Endodermal cell (in vitro differentiated cells): ENCODE data around the gene C9orf78. TPM values are rescaled to one million over a fixed set of nuclear protein-coding genes. Genes with fewer than 3 reads are reported as not detected.

Source experiments
- DNase-seq: peaks from one replicate; pipeline ENCODE4 v3.0.0-alpha.2; 2017
- H3K27ac ChIP-seq: 2 replicates; pipeline ENCODE4 v1.5.1; 2013; ENCODE audit warnings: mild to moderate bottlenecking, low read depth, low read length, moderate library complexity
- H3K27me3 ChIP-seq: 2 replicates; pipeline ENCODE4 v1.6.1; 2013; ENCODE audit warnings: mild to moderate bottlenecking, low read length, moderate library complexity; ENCODE audit not compliant: insufficient read depth, control insufficient read depth, poor library complexity, severe bottlenecking
- H3K36me3 ChIP-seq: 2 replicates; pipeline ENCODE4 v1.7.0; 2013; ENCODE audit warnings: mild to moderate bottlenecking, low read length, moderate library complexity; ENCODE audit not compliant: control insufficient read depth, insufficient read depth
- H3K4me1 ChIP-seq: one replicate; pipeline ENCODE4 v1.7.0; 2013; ENCODE audit warnings: low read length; ENCODE audit not compliant: control insufficient read depth, insufficient read depth
- H3K4me3 ChIP-seq: 2 replicates; pipeline ENCODE4 v1.5.1; 2013; ENCODE audit warnings: mild to moderate bottlenecking, low read length, moderate library complexity
- H3K9ac ChIP-seq: 2 replicates; pipeline ENCODE4 v1.6.1; 2013; ENCODE audit warnings: mild to moderate bottlenecking, low read length, moderate library complexity; ENCODE audit not compliant: poor library complexity, severe bottlenecking; ENCODE audit errors: extremely low read depth
- H3K9me3 ChIP-seq: 2 replicates; pipeline ENCODE4 v1.6.1; 2013; ENCODE audit warnings: mild to moderate bottlenecking, low read length, moderate library complexity; ENCODE audit not compliant: control insufficient read depth
- H3K27ac Mint-ChIP-seq: 2 replicates; pipeline ENCODE4 v1.8.0; 2020; ENCODE audit warnings: mixed read lengths
- H3K27me3 Mint-ChIP-seq: 2 replicates; pipeline ENCODE4 v1.8.0; 2021; ENCODE audit warnings: mild to moderate bottlenecking, mixed read lengths; ENCODE audit not compliant: insufficient read depth
- H3K36me3 Mint-ChIP-seq: 2 replicates; pipeline ENCODE4 v1.8.0; 2020; ENCODE audit warnings: low read depth, mixed read lengths
- H3K4me1 Mint-ChIP-seq: 2 replicates; pipeline ENCODE4 v1.8.0; 2020; ENCODE audit warnings: mixed read lengths
- H3K4me3 Mint-ChIP-seq: 2 replicates; pipeline ENCODE4 v1.8.0; 2020; ENCODE audit warnings: mild to moderate bottlenecking, moderate library complexity, mixed read lengths
- H3K9me3 Mint-ChIP-seq: 2 replicates; pipeline ENCODE4 v1.8.0; 2020; ENCODE audit warnings: mild to moderate bottlenecking, mixed read lengths
- WGBS, 2 experiments: methylation state at CpG; one replicate each; pipeline versions ENCODE4 v1.1.5 to v1.1.7; 2013; ENCODE audit warnings: missing lambda C conversion rate in 2 of 2, mixed read lengths in 1 of 2; ENCODE audit not compliant: insufficient coverage in 1 of 2, insufficient read length in 1 of 2; 5-methylcytosine and 5-hydroxymethylcytosine counted together
- total RNA-seq, 2 donors: library from RNA; stranded (reverse); fragmentation: NEBNext Ultra II Directional in 1 of 2; extraction: Animal tissue kit (Norgen Biotek cat#: 25700) in 1 of 2; gene quantifications; 2 replicates in 1 of 2; 3 replicates in 1 of 2; pipeline ENCODE4 v1.2.1, GENCODE V29; 2021
- TF ChIP-seq, protein P1 (sequence below): fragments of 200-600 bp; sonication (generic); conservative IDR thresholded peaks from 2 replicates; pipeline ENCODE4 v1.5.0; 2021; ENCODE audit warnings: antibody characterized with exemption, mild to moderate bottlenecking

Gene C9orf78
- total RNA-seq, 2 donors from 2014 or later, result 29.9 to 34.1 TPM

DNA sequence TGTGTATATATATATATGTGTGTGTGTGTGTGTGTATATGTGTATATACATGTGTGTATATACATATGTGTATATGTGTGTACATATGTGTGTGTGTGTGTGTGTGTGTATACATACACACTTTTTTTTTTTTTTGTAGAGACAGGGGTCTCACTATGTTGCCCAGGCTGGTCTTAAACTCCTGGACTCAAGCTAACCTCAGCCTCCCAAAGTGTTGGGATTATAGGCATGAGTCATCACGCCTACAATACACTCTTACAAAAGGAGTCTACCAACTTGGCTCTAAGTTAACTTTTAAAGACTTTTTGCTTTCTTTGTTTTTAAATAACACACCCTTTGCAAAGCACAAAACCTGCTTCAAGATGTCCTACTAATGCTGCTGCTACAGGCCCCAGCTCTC lies 2.1 kb downstream of the C9orf78 start:
- no peaks in the 10 kb centered on the region for H3K9me3 Mint-ChIP-seq
- WGBS, 2 experiments, result 100% methylated on average over 1 of the region's 1 CpG
- TF ChIP-seq, protein P1, sequence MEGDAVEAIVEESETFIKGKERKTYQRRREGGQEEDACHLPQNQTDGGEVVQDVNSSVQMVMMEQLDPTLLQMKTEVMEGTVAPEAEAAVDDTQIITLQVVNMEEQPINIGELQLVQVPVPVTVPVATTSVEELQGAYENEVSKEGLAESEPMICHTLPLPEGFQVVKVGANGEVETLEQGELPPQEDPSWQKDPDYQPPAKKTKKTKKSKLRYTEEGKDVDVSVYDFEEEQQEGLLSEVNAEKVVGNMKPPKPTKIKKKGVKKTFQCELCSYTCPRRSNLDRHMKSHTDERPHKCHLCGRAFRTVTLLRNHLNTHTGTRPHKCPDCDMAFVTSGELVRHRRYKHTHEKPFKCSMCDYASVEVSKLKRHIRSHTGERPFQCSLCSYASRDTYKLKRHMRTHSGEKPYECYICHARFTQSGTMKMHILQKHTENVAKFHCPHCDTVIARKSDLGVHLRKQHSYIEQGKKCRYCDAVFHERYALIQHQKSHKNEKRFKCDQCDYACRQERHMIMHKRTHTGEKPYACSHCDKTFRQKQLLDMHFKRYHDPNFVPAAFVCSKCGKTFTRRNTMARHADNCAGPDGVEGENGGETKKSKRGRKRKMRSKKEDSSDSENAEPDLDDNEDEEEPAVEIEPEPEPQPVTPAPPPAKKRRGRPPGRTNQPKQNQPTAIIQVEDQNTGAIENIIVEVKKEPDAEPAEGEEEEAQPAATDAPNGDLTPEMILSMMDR, result no peak
- no peak for DNase-seq
- peak overlapping the region; percentile 92 for H3K4me3 Mint-ChIP-seq
- H3K27ac Mint-ChIP-seq, result no peak overlapping the region
- no peaks in the 10 kb centered on the region for H3K9me3 ChIP-seq
- H3K36me3 Mint-ChIP-seq, result peaks cover 45% of the 10 kb centered on the region
- H3K27ac ChIP-seq, result no peak overlapping the region
- H3K4me1 ChIP-seq, result no peaks in the 10 kb centered on the region
- peaks cover 55% of the 10 kb centered on the region for H3K36me3 ChIP-seq
- H3K9ac ChIP-seq, result no peak overlapping the region
- peaks cover 1% of the 10 kb centered on the region for H3K27me3 Mint-ChIP-seq
- no peak overlapping the region for H3K4me3 ChIP-seq
- H3K4me1 Mint-ChIP-seq, result peaks cover 15% of the 10 kb centered on the region
- H3K27me3 ChIP-seq, result no peaks in the 10 kb centered on the region

DNA sequence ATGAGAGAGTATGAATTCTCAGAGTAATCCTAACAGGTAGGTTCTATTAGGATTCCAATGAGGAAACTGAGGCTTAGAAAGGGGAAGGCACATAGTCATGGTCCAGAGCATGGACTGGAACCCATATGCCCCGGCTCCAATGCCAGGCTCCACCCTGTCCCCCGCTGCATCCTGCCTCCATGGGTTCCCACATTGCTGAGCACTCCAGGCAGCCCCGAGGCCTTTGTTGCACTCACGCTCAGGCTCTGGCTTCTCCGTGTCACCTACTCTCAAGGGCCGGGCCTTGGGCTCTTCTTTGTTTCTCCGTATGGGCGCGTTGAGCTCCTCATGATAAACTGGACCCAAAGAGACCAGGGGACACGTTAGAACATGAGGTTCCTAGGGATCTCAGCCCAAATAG lies 6.1 kb downstream of the C9orf78 start:
- H3K27ac Mint-ChIP-seq, result no peak overlapping the region
- H3K4me3 Mint-ChIP-seq, result no peak overlapping the region
- Histone ChIP-seq H3K9ac (no peak overlapping the region), H3K4me3 (no peak overlapping the region), H3K4me1 (no peaks in the 10 kb centered on the region), H3K36me3 (peaks cover 57% of the 10 kb centered on the region), H3K27me3 (no peaks in the 10 kb centered on the region), H3K27ac (no peak overlapping the region), H3K9me3 (no peaks in the 10 kb centered on the region)
- H3K27me3 Mint-ChIP-seq, result no peaks in the 10 kb centered on the region
- no peak for DNase-seq
- no peaks in the 10 kb centered on the region for H3K9me3 Mint-ChIP-seq
- H3K4me1 Mint-ChIP-seq, result peaks cover under 1% of the 10 kb centered on the region
- WGBS, 2 experiments, result 92 to 97% methylated on average over 8 to 10 of the region's 10 CpGs
- peaks cover 50% of the 10 kb centered on the region for H3K36me3 Mint-ChIP-seq
- TF ChIP-seq, protein P1, result no peak

DNA sequence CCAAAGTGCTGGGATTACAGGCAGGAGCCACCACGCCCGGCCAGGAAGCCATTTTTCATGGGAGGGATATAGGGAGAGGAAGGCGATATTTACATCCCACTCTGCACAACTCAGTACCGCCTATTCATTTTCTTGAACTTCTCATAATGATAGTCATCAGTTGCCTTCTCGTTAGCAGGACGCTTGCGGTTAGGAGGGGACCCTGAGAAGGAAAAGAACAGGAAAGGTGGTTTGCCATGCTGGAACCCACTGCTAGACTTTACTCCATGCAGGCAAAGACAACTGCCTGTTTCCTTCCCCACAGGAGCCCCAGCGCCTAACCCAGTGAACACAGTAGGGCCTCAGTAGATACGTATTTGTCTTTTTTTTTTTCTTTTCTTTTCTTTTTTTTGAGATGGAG lies 7.0 kb downstream of the C9orf78 start:
- no peak overlapping the region for H3K9ac ChIP-seq
- H3K27me3 Mint-ChIP-seq, result no peaks in the 10 kb centered on the region
- TF ChIP-seq, protein P1, result no peak
- peaks cover under 1% of the 10 kb centered on the region for H3K4me1 Mint-ChIP-seq
- no peaks in the 10 kb centered on the region for H3K9me3 ChIP-seq
- no peak overlapping the region for H3K4me3 Mint-ChIP-seq
- H3K27me3 ChIP-seq, result no peaks in the 10 kb centered on the region
- H3K36me3 ChIP-seq, result peaks cover 52% of the 10 kb centered on the region
- H3K9me3 Mint-ChIP-seq, result no peaks in the 10 kb centered on the region
- H3K27ac ChIP-seq, result no peak overlapping the region
- WGBS, 2 experiments, result 97 to 100% methylated on average over 6 to 9 of the region's 9 CpGs
- H3K27ac Mint-ChIP-seq, result no peak overlapping the region
- peaks cover 46% of the 10 kb centered on the region for H3K36me3 Mint-ChIP-seq
- DNase-seq, result no peak
- no peak overlapping the region for H3K4me3 ChIP-seq
- H3K4me1 ChIP-seq, result no peaks in the 10 kb centered on the region
